PC-9 (cell line): ENCODE measurements around the gene SNRPA1.

Experiments used
- CTCF ChIP-seq: fragments of 200-600 bp; sonication (generic); conservative IDR thresholded peaks from 2 replicates; pipeline ENCODE4 v1.6.1; 2017; ENCODE audit warnings: mixed run types, antibody characterized with exemption, mild to moderate bottlenecking, moderate library complexity
- EZH2 ChIP-seq: fragments of 200-600 bp; sonication (generic); IDR thresholded peaks from 2 replicates; pipeline ENCODE4 v1.8.0; 2017; ENCODE audit warnings: antibody characterized with exemption, low read depth

- TF ChIP-seq EZH2 (no peak), CTCF (no peak)
Measured at GRCh38 chr15:101273534-101273933, 21.5 kb downstream of the SNRPA1 start.
